Activated T-helper 2 cell treated with anti-CD3 and anti-CD28 coated beads, Interferon-gamma antibody, Interleukin-2, Interleukin-4, amounts not matched to agents 10 μg/mL and 5 μg/mL and 100 μg/mL, durations not matched to agents 14 hours and 24 hours and 36 hours (primary cell): ENCODE data around the gene EIF6. TPM values are rescaled to one million over a fixed set of nuclear protein-coding genes. Genes with fewer than 3 reads are reported as not detected.

ENCODE experiments used
- DNase-seq: peaks from one replicate; pipeline ENCODE4 v3.0.0; 2021; ENCODE audit warnings: low spot score
- H3K27ac Mint-ChIP-seq: one replicate; pipeline ENCODE4 v1.8.0; 2021; ENCODE audit warnings: mixed read lengths
- H3K27me3 Mint-ChIP-seq: one replicate; pipeline ENCODE4 v1.8.0; 2021; ENCODE audit warnings: low read depth, mixed read lengths
- H3K36me3 Mint-ChIP-seq: one replicate; pipeline ENCODE4 v1.8.0; 2021; ENCODE audit warnings: low read depth, mixed read lengths
- H3K4me1 Mint-ChIP-seq: one replicate; pipeline ENCODE4 v1.8.0; 2021; ENCODE audit warnings: low read depth, mixed read lengths
- H3K4me3 Mint-ChIP-seq: one replicate; pipeline ENCODE4 v1.8.0; 2021; ENCODE audit warnings: low read depth, mild to moderate bottlenecking, moderate library complexity, mixed read lengths
- H3K9me3 Mint-ChIP-seq: one replicate; pipeline ENCODE4 v1.8.0; 2021; ENCODE audit warnings: mixed read lengths
- intact Hi-C: fragments of 100-400 bp; cut with micrococcal nuclease; formaldehyde crosslinking; loops from one replicate; pipeline ENCODE4 v1.15.1; 2023
- total RNA-seq: library from RNA; stranded (reverse); gene quantifications from 2 replicates; pipeline ENCODE4 v1.2.3, GENCODE V29; 2022

EIF6 gene
- total RNA-seq, 1 donor from 2014 or later: 183 TPM

DNA sequence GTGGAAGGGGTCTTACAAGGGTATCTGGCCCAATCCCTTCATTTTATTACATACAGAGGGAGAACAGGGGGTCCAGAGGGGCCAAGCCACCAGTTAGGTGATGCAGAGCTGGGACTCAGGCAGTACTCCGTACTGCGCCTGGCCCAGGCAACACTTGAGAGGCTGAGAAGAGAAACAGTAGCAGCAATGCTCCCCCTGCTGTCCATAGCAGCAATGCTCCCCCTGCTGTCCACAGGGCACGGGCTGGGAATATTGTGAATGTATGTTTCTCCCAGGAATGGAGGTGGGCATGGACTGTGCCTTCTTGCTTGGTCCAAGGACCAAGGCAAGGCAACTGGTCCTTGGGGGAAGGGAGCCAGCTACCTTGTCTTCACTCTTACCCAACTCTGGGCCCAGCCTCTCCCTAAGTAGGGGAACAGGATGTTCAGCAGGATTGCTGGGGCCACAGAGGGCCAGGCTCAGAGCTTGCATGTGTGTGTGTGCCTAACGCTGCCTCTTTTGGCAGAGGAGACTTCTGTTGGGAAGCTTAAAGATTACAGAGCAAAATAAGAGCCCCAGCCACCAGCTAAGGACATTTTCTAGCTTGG, 22.5 kb upstream of the EIF6 start:
- Mint-ChIP-seq H3K27me3 (no peaks in the 10 kb centered on the region), H3K4me1 (peaks cover 40% of the 10 kb centered on the region)

DNA sequence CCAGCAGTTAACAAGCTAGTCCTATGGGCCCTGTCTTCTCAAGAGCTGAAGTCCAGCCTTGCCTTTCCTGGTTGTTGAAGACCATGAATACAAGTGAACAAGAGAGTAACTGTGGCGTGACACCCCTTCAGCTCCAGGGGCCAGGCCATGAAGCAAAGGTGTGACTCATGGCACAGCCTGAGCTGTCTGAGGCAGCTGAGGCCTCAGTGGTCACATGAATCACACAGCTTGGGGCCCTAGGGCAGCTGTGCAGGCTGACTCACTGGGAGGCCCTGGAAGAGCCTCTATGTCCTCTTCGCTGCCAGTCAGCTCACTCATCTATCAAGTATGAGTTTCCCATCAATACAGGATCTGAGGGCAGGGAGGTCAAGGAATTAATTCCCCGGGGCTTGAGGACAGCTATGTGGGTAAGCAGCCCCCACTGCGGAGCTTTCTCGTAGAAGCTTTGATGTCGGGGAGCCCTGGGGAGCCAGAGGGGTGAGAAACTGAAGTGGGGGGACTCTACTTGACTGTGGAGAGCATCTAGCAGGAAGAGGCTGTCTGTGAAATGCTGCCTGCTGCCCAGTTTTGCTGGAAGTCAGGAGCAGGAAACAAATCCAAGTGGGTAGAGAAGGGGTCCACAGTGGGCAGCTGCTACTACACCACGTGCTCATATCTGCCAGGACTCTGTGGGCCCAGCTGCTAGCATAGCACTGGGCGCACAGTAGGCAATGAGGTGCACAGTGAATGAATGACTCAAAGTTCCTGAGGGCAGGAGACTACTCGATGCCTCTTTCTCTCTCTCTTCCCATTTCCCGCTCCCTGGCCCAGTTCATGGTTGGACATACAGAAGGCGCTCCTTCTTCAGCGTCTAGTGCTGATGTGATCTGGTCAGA, 21.3 kb upstream of the EIF6 start:
- H3K27me3 Mint-ChIP-seq: no peaks in the 10 kb centered on the region
- H3K4me3 Mint-ChIP-seq: peak overlapping the region; percentile 43
- H3K27ac Mint-ChIP-seq: peak overlapping the region; percentile 93
- H3K9me3 Mint-ChIP-seq: no peaks in the 10 kb centered on the region
- peaks cover 31% of the 10 kb centered on the region for H3K4me1 Mint-ChIP-seq
- DNase-seq: peak; percentile 43
- H3K36me3 Mint-ChIP-seq: peaks cover 8% of the 10 kb centered on the region
- intact Hi-C loops: no loop called here

More for the DNA sequence above, 22.5 kb upstream of the EIF6 start:
- no peak overlapping the region for H3K4me3 Mint-ChIP-seq
- peak overlapping the region; percentile 93 for H3K27ac Mint-ChIP-seq
- H3K9me3 Mint-ChIP-seq: no peaks in the 10 kb centered on the region
- peak; percentile 26 for DNase-seq
- H3K36me3 Mint-ChIP-seq: peaks cover 9% of the 10 kb centered on the region
- intact Hi-C loops: no loop called here

DNA sequence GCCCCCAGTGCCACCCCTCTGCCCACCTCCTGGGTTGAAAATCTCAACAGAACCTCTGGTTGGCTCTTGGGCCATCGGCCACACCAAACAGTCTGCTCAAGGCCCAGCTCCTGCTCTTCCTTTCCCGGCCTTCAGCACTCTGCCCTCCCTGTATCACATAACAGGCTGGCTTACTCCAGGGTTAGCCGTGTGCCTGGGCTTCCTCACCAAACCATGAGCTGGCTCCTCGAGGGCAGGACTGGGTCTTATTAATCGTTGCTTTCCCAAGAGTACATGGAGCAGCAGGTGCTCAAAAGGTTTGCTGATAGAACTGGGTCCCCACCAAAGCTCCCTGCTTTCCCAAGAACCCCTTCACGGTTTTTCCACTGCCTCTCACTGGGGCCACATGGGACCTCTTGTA, 20.4 kb upstream of the EIF6 start:
- peaks cover 6% of the 10 kb centered on the region for H3K36me3 Mint-ChIP-seq
- H3K27ac Mint-ChIP-seq: peak overlapping the region; percentile 93
- DNase-seq: no peak
- peaks cover 30% of the 10 kb centered on the region for H3K4me1 Mint-ChIP-seq
- H3K4me3 Mint-ChIP-seq: no peak overlapping the region
- intact Hi-C loops: loop anchor here (1.0 kb wide), 1 partner anchor 134 kb away; no protein-coding TSS in a partner anchor
- no peaks in the 10 kb centered on the region for H3K27me3 Mint-ChIP-seq
- no peaks in the 10 kb centered on the region for H3K9me3 Mint-ChIP-seq

- peak; percentile 76 for DNase-seq
- no peaks in the 10 kb centered on the region for H3K27me3 Mint-ChIP-seq
- intact Hi-C loops: loop anchor here (1.0 kb wide), 2 partner anchors 25 to 135 kb away; no protein-coding TSS in a partner anchor
- no peaks in the 10 kb centered on the region for H3K9me3 Mint-ChIP-seq
- no peak overlapping the region for H3K4me3 Mint-ChIP-seq
- H3K36me3 Mint-ChIP-seq: peaks cover 3% of the 10 kb centered on the region
- H3K4me1 Mint-ChIP-seq: peaks cover 29% of the 10 kb centered on the region
- peak overlapping the region; percentile 74 for H3K27ac Mint-ChIP-seq
Measured at GRCh38 chr20:35303735-35304491, 19.3 kb upstream of the EIF6 start.

DNA sequence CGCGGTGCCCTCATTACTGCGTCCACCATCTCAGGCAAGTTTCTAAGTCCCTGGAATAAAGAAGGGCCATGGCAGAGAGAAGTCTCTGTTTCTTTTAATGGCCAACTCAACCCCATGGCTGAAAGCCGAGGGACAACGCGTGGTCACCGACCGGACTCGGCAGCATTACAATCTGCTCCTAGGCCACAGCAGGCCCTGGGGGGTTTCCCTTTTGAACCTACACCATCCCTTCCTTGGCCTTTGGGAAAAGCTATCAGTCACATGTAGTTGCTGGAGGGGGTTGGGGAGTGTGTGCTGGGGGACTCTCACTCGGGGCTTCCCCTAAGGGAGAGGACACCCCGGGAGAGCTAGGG, 18.8 kb upstream of the EIF6 start:
- H3K27ac Mint-ChIP-seq: no peak overlapping the region
- H3K4me3 Mint-ChIP-seq: no peak overlapping the region

DNA sequence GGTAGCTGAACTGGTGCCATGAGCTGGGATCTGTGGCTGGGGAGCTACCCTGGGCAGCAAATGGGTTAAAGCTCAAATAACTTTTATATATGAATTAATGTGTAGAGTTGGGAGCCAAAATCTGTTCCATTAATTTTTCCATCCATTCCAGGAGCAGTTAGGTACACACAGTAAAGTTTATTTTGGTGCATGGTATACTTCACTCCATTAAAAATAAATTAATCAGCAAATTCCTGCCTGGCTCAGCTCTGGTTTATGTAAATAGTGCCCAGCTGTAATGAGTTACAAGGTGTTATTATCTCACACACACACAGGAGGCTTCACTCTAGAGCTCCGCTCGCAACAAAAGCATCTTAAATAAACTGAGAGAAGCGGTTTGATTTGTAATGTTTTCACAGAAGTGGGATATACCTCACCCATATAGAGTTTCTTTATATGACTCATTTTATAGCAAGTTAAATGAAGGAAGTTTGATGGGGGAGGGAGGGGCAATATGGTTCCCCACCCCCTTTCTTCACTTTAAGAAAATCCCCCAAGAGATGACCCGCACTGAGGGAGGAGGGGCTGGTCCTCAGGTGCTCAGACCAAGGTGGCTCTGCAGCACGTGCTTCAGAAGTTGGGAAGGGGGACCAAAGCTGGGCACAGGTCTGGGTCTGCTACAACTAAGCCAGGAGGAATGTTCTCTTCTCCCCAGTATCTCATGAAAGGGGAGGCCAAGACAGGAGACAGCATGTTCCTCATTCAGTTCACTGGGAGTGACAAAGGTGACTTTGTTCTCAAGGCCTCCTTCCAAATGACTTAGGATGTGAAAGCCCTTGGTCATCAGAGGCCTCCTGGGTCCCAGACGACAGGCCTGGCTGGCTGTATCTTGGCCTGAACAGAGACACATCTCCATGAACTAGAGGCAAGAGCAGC, 18.1 kb upstream of the EIF6 start:
- no peak for DNase-seq
- H3K27ac Mint-ChIP-seq: no peak overlapping the region
- H3K36me3 Mint-ChIP-seq: peaks cover 3% of the 10 kb centered on the region
- peaks cover 29% of the 10 kb centered on the region for H3K4me1 Mint-ChIP-seq
- H3K9me3 Mint-ChIP-seq: no peaks in the 10 kb centered on the region
- no peaks in the 10 kb centered on the region for H3K27me3 Mint-ChIP-seq
- no peak overlapping the region for H3K4me3 Mint-ChIP-seq
- intact Hi-C loops: loop anchor here (1.0 kb wide), 1 partner anchor 27 kb away; no protein-coding TSS in a partner anchor

More for the DNA sequence above, 18.8 kb upstream of the EIF6 start:
- Mint-ChIP-seq H3K36me3 (peaks cover 3% of the 10 kb centered on the region), H3K27me3 (no peaks in the 10 kb centered on the region), H3K9me3 (no peaks in the 10 kb centered on the region), H3K4me1 (peaks cover 29% of the 10 kb centered on the region)
- DNase-seq: no peak
- intact Hi-C loops: loop anchor here (1.0 kb wide), 1 partner anchor 26 kb away; no protein-coding TSS in a partner anchor

DNA sequence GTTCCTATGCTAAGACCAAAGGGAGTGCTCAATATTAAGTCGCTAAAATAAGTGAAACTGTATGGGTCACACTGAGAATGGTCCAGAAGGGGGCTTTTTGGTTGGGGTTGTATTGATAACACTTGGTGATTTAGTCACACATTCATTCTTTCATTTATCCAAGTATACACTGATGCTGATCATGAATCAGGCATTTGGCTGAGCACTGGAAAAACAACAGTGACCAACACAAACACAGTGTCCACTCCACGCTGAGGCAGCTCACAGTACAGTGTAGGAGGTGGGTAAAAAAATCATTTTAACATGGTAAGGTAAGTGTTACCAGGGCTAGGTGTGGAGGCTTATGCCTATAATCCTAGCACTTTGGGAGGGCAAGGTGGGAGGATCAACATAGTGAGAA, 16.9 kb upstream of the EIF6 start:
- DNase-seq: no peak
- H3K9me3 Mint-ChIP-seq: no peaks in the 10 kb centered on the region
- H3K27ac Mint-ChIP-seq: no peak overlapping the region
- peaks cover 1% of the 10 kb centered on the region for H3K36me3 Mint-ChIP-seq
- no peak overlapping the region for H3K4me3 Mint-ChIP-seq
- H3K27me3 Mint-ChIP-seq: no peaks in the 10 kb centered on the region
- intact Hi-C loops: no loop called here
- H3K4me1 Mint-ChIP-seq: peaks cover 24% of the 10 kb centered on the region

- no peak for DNase-seq
- no peaks in the 10 kb centered on the region for H3K36me3 Mint-ChIP-seq
- intact Hi-C loops: no loop called here
- no peaks in the 10 kb centered on the region for H3K27me3 Mint-ChIP-seq
- no peak overlapping the region for H3K4me3 Mint-ChIP-seq
- no peak overlapping the region for H3K27ac Mint-ChIP-seq
- peaks cover 18% of the 10 kb centered on the region for H3K4me1 Mint-ChIP-seq
- no peaks in the 10 kb centered on the region for H3K9me3 Mint-ChIP-seq
Measured at GRCh38 chr20:35300469-35301262, 16.1 kb upstream of the EIF6 start.

DNA sequence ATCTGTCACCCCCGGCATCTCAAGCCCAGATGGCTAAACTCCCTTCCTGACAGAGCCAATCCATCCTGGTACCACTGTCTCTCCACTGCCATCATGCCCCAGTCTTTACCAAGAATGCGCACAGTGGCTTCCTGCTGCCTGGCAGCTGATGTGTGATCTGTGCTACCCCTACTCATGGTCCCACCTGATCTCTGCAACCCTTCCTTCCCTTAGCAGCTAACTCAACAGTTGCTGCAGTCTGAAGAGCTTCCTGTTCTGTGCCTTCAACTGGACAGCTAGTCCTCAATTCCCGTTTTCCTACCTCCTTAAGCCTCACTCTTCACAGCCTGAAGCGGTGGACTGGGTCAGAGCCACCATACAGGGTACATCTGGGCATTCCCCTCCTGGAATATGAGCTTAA, 15.2 kb upstream of the EIF6 start:
- Mint-ChIP-seq H3K27me3 (no peaks in the 10 kb centered on the region), H3K9me3 (no peaks in the 10 kb centered on the region), H3K4me1 (peaks cover 10% of the 10 kb centered on the region), H3K4me3 (no peak overlapping the region), H3K36me3 (no peaks in the 10 kb centered on the region), H3K27ac (no peak overlapping the region)
- no peak for DNase-seq
- intact Hi-C loops: no loop called here

- no peaks in the 10 kb centered on the region for H3K36me3 Mint-ChIP-seq
- intact Hi-C loops: no loop called here
- H3K9me3 Mint-ChIP-seq: no peaks in the 10 kb centered on the region
Measured at GRCh38 chr20:35298264-35298663, 13.7 kb upstream of the EIF6 start.

GRCh38 chr20:35297740-35298139, 13.2 kb upstream of the EIF6 start:
- no peak for DNase-seq

More at GRCh38 chr20:35298264-35298663, 13.7 kb upstream of the EIF6 start:
- DNase-seq: no peak
- Mint-ChIP-seq H3K4me3 (no peak overlapping the region), H3K4me1 (peaks cover under 1% of the 10 kb centered on the region), H3K27ac (no peak overlapping the region), H3K27me3 (no peaks in the 10 kb centered on the region)

More at GRCh38 chr20:35297740-35298139, 13.2 kb upstream of the EIF6 start:
- H3K4me1 Mint-ChIP-seq: no peaks in the 10 kb centered on the region
- H3K27me3 Mint-ChIP-seq: no peaks in the 10 kb centered on the region
- intact Hi-C loops: no loop called here
- H3K9me3 Mint-ChIP-seq: no peaks in the 10 kb centered on the region
- no peak overlapping the region for H3K27ac Mint-ChIP-seq
- no peaks in the 10 kb centered on the region for H3K36me3 Mint-ChIP-seq
- H3K4me3 Mint-ChIP-seq: no peak overlapping the region
